ENCODE measurements around the gene BTN1A1.

The BTN1A1 gene

GRCh38 chr6:26554697-26555504, 54.8 kb downstream of the BTN1A1 start (continued):
- TF ChIP-seq, protein P1, sequence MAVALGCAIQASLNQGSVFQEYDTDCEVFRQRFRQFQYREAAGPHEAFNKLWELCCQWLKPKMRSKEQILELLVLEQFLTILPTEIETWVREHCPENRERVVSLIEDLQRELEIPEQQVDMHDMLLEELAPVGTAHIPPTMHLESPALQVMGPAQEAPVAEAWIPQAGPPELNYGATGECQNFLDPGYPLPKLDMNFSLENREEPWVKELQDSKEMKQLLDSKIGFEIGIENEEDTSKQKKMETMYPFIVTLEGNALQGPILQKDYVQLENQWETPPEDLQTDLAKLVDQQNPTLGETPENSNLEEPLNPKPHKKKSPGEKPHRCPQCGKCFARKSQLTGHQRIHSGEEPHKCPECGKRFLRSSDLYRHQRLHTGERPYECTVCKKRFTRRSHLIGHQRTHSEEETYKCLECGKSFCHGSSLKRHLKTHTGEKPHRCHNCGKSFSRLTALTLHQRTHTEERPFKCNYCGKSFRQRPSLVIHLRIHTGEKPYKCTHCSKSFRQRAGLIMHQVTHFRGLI (tag by site-specific recombination; IDR thresholded peaks at IDR 0.05) = peak; percentile 82; the same call in 1 of the 2 replicates
- TF ChIP-seq GLI4 (tag by site-specific recombination; IDR thresholded peaks at IDR 0.05) = no peak

- ChIA-PET CTCF (interaction anchor here (0.6 to 3.3 kb wide), 6 partner anchors 14 to 215 kb away, joined by 3 to 14 read pairs (median 6); no protein-coding TSS in a partner anchor), POLR2A (interaction anchor here (1.0 to 3.6 kb wide), 11 partner anchors 14 to 432 kb away, joined by 3 to 29 read pairs (median 6); partner anchors contain the start of gene HMGN4)
- H3K9me3 ChIP-seq (ENCODE audit: control insufficient read depth, insufficient read depth, low read depth, low read length) = no peaks in the 10 kb centered on the region
- no peaks in the 10 kb centered on the region for H3K4me1 ChIP-seq (ENCODE audit: control insufficient read depth, insufficient read depth, low read length)
- TF ChIP-seq ZNF350 (tag by site-specific recombination; IDR thresholded peaks at IDR 0.05) = no peak
- TF ChIP-seq, protein P1 (tag by site-specific recombination; IDR thresholded peaks at IDR 0.05) = 0 out of 2 replicates have a peak, but pooled peaks have one; percentile 9
- TF ChIP-seq ZBTB17 (tag by site-specific recombination; IDR thresholded peaks at IDR 0.05) = peak; percentile 57
- TF ChIP-seq, protein P2, sequence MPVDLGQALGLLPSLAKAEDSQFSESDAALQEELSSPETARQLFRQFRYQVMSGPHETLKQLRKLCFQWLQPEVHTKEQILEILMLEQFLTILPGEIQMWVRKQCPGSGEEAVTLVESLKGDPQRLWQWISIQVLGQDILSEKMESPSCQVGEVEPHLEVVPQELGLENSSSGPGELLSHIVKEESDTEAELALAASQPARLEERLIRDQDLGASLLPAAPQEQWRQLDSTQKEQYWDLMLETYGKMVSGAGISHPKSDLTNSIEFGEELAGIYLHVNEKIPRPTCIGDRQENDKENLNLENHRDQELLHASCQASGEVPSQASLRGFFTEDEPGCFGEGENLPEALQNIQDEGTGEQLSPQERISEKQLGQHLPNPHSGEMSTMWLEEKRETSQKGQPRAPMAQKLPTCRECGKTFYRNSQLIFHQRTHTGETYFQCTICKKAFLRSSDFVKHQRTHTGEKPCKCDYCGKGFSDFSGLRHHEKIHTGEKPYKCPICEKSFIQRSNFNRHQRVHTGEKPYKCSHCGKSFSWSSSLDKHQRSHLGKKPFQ (tag by site-specific recombination; IDR thresholded peaks at IDR 0.05) = no peak
- TF ChIP-seq, protein P3, sequence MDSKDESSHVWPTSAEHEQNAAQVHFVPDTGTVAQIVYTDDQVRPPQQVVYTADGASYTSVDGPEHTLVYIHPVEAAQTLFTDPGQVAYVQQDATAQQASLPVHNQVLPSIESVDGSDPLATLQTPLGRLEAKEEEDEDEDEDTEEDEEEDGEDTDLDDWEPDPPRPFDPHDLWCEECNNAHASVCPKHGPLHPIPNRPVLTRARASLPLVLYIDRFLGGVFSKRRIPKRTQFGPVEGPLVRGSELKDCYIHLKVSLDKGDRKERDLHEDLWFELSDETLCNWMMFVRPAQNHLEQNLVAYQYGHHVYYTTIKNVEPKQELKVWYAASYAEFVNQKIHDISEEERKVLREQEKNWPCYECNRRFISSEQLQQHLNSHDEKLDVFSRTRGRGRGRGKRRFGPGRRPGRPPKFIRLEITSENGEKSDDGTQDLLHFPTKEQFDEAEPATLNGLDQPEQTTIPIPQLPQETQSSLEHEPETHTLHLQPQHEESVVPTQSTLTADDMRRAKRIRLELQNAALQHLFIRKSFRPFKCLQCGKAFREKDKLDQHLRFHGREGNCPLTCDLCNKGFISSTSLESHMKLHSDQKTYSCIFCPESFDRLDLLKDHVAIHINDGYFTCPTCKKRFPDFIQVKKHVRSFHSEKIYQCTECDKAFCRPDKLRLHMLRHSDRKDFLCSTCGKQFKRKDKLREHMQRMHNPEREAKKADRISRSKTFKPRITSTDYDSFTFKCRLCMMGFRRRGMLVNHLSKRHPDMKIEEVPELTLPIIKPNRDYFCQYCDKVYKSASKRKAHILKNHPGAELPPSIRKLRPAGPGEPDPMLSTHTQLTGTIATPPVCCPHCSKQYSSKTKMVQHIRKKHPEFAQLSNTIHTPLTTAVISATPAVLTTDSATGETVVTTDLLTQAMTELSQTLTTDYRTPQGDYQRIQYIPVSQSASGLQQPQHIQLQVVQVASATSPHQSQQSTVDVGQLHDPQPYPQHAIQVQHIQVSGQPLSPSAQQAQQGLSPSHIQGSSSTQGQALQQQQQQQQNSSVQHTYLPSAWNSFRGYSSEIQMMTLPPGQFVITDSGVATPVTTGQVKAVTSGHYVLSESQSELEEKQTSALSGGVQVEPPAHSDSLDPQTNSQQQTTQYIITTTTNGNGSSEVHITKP (tag by site-specific recombination; IDR thresholded peaks at IDR 0.05) = peak; percentile 95
- TF ChIP-seq, protein P4, sequence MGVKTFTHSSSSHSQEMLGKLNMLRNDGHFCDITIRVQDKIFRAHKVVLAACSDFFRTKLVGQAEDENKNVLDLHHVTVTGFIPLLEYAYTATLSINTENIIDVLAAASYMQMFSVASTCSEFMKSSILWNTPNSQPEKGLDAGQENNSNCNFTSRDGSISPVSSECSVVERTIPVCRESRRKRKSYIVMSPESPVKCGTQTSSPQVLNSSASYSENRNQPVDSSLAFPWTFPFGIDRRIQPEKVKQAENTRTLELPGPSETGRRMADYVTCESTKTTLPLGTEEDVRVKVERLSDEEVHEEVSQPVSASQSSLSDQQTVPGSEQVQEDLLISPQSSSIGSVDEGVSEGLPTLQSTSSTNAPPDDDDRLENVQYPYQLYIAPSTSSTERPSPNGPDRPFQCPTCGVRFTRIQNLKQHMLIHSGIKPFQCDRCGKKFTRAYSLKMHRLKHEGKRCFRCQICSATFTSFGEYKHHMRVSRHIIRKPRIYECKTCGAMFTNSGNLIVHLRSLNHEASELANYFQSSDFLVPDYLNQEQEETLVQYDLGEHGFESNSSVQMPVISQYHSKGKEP (tag by site-specific recombination; IDR thresholded peaks at IDR 0.05) = 0 out of 2 replicates have a peak, but pooled peaks have one; percentile 13
- TF ChIP-seq ZNF600 (tag by site-specific recombination; IDR thresholded peaks at IDR 0.05) = peak; percentile 25; the same call in 1 of the 2 replicates
- peak; percentile 28; the same call in 1 of the 2 replicates for TF ChIP-seq FEZF1 (tag by site-specific recombination; IDR thresholded peaks at IDR 0.05)
- TF ChIP-seq ZBTB8A (tag by site-specific recombination; IDR thresholded peaks at IDR 0.05) = 0 out of 2 replicates have a peak, but pooled peaks have one; percentile 4
- TF ChIP-seq ZNF335 (tag by site-specific recombination; conservative IDR thresholded peaks at IDR 0.05) = no peak
- TF ChIP-seq BCL11A (tag by site-specific recombination; IDR thresholded peaks at IDR 0.05; ENCODE audit: low read depth) = no peak
- TF ChIP-seq ZNF221 (tag by site-specific recombination; IDR thresholded peaks at IDR 0.05; ENCODE audit: borderline replicate concordance) = no peak
- TF ChIP-seq, protein P5, sequence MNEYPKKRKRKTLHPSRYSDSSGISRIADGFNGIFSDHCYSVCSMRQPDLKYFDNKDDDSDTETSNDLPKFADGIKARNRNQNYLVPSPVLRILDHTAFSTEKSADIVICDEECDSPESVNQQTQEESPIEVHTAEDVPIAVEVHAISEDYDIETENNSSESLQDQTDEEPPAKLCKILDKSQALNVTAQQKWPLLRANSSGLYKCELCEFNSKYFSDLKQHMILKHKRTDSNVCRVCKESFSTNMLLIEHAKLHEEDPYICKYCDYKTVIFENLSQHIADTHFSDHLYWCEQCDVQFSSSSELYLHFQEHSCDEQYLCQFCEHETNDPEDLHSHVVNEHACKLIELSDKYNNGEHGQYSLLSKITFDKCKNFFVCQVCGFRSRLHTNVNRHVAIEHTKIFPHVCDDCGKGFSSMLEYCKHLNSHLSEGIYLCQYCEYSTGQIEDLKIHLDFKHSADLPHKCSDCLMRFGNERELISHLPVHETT (tag by site-specific recombination; IDR thresholded peaks at IDR 0.05) = no peak
- no peak for TF ChIP-seq ZNF791 (tag by site-specific recombination; IDR thresholded peaks at IDR 0.05)
- no peak for TF ChIP-seq ZNF404 (tag by site-specific recombination; IDR thresholded peaks at IDR 0.05)
- TF ChIP-seq TCF7L2 (IDR thresholded peaks at IDR 0.05; ENCODE audit: borderline replicate concordance, low read depth, low read length) = no peak
- H3K4me3 ChIP-seq (ENCODE audit: low read depth, low read length) = peak overlapping the region; percentile 48
- peak overlapping the region; percentile 32; the same call in 1 of the 2 replicates for H3K27ac ChIP-seq (ENCODE audit: extremely low read depth, low read depth, low read length)
- H3K36me3 ChIP-seq (ENCODE audit: control insufficient read depth in 2 of 2, insufficient read depth in 1 of 2, low read length in 2 of 2) = no peaks in the 10 kb centered on the region
Measured at GRCh38 chr6:26555505-26556262, 55.6 kb downstream of the BTN1A1 start.
